Hepatocyte (in vitro differentiated cells): ENCODE results near the gene ARPC1B.

Experiments
- CTCF ChIP-seq: fragments of 200-600 bp; sonication (generic); IDR thresholded peaks from 2 replicates; pipeline ENCODE4 v1.5.1; 2016; ENCODE audit warnings: antibody characterized with exemption, mild to moderate bottlenecking; ENCODE audit not compliant: poor library complexity
- EZH2phosphoT487 ChIP-seq: fragments of 200-600 bp; sonication (generic); IDR thresholded peaks from one replicate; pipeline ENCODE4 v1.6.1; 2018; ENCODE audit warnings: antibody characterized with exemption, mild to moderate bottlenecking, low read depth, moderate library complexity; ENCODE audit not compliant: unreplicated experiment, severe bottlenecking

GRCh38 chr7:99406557-99406956 lies 32.0 kb downstream of the ARPC1B start:
- TF ChIP-seq CTCF (no peak), EZH2phosphoT487 (no peak)
